ENCODE data around the gene TUBB4A.

GRCh38 chr19:6519289-6519688, 17.2 kb upstream of the TUBB4A start:
- TF ChIP-seq CTCF (conservative IDR thresholded peaks at IDR 0.05; ENCODE audit: low read length) (no peak), EZH2phosphoT487 (IDR thresholded peaks at IDR 0.05; ENCODE audit: borderline replicate concordance) (no peak)
